Epidermal melanocyte (primary cell): Measurements from ENCODE around the gene HDAC4.
"Not testable (repeated sequence)": the region's sequence is repeated elsewhere in the genome, so short reads cannot be mapped to it uniquely, and the experiment has no call there.

Source experiments
- DNase-seq: peaks from one replicate; pipeline ENCODE4 v3.0.0; 2011; ENCODE audit warnings: low spot score; ENCODE audit not compliant: insufficient read length

HDAC4 gene

DNA sequence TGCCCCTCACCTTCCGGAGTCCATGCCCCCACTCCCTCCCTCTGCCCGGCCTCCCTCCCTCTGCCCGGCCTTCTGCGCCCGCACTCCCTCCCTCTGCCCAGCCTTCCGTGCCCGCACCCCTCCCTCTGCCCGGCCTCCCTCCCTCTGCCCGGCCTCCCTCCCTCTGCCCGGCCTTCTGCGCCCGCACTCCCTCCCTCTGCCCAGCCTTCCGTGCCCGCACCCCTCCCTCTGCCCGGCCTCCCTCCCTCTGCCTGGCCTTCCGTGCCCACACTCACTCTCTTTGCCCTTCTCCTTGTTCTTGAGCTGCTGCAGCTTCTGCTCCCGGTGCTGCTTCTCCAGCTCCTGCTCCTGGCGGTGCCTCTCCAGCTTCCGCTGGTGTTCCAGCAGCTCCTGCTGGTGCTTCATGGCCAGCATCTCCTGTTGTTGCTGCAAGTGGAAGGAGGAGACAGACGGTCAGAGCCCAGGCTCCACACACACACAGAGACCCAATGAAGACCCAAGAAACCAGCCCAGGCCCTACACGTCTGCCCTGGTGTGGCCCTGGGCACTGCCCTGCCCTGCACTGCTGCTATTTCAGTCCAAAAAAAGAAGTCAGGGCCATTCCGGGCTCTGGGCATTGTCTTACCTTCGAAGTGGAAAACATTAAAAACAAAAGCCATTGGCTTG lies 224.5 kb downstream of the HDAC4 start:
- not testable (repeated sequence) for DNase-seq

DNA sequence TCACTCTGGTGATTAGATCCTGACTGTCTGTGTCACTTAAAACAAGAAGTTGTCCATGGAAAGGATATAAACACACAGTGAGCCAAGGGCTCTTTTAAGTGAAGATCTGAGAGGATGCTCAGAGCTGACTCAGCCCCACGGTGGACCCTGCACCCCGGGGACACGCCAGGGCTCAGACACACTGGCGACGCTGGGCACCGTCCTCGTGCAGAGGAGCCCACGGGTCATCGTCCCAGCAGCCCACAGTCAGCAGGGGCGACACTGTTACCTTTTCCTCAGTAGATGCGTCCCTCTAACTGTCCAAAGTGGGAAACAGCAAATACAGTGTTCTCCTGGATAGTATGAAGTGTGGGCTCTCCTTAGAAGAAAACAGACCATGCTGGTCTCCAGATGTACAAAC lies 225.6 kb downstream of the HDAC4 start:
- no peak for DNase-seq

DNA sequence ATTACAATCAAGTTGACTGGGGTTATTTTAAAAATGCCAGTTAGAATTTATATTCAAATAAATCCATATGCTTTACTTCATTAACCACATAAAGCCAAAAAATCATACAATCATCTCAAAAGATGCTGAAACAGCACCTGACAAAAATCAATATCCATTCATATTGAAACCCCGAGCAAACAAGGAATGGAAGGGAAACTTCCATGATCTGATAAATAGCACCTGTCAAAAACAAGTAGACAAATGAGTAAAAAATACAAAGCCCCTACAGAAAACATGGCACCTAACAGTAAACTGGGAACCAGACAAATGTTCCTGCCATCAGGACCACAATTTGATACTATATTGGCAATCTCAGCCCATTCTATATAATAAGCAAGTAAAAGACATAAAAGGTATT lies 227.5 kb downstream of the HDAC4 start:
- no peak for DNase-seq

DNA sequence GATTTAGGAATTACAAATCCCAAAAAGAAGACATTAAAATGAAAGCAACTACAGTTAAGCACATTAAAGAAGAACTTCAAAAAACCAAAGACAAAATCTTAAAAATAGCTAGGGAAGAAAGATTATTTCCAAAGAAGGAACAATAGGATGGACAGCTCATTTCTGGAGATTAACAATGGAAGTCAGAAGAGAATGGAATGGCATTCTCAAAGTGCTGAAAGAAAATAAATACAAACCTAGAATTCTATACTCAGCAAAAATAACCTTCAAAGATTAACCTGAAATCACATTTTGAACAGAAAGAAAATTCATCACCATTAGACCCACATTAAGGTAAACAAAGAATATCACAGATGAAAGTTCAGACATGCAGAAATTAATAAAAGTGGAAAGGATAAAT lies 229.2 kb downstream of the HDAC4 start:
- DNase-seq, result no peak

DNA sequence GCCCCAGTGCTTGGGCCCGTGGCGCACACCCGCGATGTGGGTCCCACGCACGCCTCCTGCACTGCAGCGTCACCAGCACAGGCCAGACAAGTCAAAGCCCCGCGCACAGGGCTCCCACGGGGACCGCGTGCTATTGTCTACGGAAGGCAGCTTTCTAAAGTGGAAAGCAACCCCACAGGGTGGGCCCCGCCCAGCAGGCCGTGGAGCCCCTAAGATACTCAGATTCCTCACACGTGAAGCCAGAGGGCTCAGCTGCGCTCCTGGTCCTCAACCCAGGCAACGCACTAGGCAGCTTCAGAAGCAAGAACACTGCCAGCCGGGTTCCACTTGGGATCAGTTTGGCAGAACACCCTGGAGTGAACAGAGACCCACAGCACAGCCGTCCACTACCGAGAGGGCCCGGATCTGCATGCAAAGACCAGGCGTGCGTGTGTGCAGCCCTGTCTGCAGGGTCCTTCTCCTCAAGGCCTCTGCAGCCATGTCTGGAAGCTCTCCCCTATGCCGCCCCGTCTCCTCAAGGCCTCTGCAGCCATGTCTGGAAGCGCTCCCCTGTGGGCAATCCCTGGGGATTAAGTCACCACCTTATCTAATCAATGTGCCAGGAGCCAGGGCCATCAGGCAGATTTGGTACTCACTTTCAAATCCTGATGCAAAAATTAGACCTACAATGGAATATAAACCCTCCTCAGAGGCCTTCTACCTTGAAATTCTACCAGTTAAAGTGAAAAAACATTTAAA lies 231.3 kb downstream of the HDAC4 start:
- DNase-seq, result no peak

DNA sequence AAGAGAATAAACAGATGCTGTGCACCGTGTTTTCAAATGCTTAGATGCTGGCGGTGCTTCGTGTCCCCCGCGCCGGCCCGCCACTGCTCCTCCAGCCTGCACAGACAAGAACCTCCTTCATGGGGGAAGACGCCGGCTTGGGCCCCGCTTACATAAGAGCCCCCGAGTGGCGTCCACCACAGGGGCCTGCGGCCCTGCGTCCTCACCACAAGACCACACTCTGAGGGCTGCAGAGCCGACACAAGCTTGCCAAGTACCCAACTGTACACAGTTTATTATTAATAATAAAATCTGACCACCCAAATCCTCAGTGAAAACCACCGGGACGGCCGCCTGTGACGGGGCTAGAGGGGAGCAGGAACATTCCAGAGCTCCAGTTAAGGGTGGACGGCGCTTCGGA lies 232.2 kb downstream of the HDAC4 start:
- no peak for DNase-seq

DNA sequence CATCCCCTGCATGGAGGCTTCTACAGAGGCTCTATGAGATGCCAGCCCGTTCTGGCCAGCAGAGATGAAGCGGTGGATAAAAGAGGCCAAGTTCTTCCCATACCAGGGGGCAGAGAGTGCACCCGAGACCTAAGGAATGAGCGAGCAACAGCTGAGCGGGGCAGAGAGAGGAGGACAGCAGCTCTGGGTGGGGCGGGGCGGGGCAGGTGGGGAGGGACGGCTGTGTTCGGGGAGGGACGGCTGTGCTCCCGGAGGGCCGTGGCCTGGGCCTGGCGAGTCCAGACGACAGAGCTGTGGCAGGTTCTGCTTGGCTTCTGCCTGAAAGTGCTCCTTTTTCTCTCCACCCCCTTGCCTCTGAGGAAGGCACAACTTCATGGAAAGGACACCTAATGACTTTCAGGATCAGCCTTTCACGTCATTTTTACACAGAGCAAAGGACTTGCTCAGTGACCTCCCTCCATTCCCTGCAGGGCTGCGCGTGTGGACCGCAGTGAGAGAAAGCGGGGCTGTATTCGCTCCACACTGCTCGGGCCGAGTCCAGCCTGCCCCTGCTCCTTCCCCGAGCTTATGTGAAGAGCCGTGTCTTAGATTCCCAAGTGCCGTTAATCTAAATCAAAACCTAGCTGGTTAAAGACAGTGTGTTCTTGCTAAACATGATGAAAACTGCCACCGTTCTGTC lies 232.9 kb downstream of the HDAC4 start:
- no peak for DNase-seq

DNA sequence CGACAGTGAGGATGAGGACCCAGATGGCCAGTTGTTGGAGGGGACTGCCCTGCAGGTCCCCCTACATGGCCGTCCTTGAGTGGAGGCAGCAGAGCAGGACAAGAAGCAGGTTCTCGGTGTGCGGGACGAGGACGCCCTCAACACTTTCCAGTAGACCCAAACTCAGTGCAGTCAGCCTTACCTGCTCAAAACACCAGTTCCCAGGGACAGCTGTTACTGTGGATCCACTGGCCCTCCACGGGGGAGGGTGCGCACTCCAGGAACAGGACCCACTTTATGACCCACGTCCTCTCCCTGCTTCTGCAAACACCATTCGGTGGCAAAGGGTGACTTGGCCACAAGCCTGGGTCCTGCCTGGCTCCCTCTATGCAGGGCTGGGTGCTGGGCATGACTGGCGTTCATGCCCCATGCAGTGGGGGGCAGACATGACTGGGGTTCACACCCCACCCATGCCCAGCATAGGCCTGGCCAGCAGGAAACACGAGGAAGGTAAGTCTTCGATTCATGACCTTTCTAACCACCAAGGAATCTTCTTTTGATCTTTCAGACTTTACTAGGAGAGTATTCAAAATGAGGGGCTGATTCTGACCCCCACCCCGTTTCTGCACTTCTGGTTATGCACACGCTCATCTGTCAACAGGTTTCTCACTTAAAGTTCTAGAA lies 233.7 kb downstream of the HDAC4 start:
- no peak for DNase-seq

DNA sequence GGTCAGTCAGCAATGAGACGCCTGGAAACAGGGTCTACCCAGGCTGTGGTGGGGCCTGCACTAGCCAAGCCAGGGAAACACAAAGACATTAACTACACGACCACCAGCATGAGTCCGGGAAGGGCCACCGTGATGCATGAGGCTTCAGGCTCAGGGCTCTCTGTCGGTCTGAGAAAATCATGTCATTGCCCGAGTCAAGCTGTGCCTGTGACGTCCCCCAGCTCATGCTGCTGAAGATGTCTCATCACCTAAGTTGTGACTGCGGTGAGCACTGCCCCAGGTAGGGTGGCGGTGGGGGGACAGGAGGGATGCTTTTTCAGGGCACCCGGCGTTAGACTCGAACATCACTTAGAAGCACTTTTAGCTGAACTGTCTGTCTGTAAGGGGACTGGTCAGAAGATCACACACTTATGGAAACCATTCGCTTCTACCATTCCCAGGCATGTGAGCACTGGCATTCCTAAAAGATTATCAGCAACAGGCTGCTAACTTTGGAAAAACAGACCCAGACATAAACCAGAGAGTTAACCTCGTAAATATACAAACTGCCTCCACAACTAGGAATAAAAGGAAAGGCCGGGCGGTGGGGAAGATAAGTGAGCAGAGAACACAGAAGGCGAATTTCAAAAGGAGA lies 234.5 kb downstream of the HDAC4 start:
- no peak for DNase-seq

DNA sequence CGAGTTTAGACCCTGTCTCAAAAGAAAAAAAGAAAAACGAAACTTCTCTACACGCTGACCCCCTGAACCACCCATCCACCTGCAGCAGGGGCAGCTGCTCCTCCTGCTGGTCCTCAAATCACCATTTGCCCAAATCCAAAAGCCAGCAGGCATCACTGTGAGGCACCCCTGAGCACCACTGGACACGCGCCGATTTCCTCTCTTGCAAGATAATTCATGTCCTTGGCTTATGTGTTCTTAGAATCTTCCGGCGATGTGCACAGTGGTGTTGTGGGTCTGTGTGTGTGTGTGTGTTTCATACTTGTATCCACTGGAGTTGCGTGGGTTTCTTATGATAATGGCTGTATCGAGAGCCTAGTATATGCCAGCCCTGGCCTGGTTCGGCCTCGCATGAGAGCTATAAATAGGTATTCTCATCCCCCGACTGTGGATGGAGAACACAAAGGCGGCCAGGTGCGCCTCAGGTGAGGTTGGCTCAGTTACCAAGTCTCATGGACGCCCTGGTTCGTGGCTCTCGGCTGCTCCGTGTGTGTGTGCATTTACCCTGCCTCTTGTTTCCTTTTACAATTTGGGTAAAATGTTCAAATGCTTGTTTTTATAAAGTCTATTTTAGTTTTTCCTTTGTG lies 235.5 kb downstream of the HDAC4 start:
- no peak for DNase-seq

DNA sequence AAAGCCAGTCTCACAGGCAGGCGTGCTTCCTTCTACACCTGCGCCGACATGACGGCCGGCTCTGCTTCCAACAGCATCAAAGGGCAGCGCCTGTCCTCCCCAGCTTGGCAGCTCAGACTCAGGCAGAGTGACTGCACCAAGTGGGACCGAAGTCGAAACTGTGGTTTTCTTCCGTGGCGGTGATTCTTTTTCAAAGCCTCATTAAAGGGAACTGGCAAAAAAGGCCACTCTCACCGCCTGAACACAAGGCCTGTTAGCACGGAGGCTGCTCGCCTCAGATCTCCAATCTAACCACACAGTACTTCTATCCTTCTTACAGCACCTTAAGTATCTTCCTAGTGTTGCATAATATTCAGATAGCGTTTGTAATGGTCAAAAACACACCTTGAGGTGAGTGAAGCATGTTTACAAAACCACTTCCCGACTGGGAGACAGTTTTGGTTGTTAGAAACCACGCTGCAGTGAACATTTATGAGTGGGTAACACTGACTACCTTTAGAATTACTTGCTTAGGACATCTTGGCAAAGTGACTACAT lies 236.4 kb downstream of the HDAC4 start:
- no peak for DNase-seq

DNA sequence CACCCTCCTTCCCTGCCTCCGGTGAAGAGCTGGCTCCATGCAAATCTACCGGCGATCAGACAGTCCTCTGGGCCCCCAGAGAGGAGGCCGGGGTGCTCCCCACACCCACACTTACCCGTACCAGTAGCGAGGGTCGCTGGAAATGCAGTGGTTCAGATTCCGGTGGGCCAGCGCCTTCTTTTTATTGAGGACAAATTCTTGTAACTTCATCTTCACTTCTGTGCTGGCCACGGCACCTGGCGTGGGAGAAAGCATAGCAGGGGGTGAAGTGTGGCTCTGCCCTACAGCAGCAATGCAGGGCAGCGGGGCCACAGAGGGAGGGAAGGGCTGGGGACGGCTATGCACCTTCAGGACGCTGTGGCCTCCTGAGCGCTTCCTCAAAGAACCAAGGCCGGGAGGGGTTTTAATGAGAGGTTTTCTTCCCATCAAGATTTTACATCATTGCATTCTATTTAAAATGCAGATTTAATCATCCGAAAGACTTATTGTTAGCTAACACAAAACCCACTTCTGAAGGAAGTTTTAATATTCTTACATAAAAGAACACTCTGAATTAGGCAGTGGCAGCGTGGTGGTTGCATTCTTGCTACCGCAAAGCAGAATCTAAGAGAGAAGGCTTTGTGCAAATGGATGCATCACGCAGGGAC lies 237.0 kb downstream of the HDAC4 start:
- DNase-seq, result no peak

DNA sequence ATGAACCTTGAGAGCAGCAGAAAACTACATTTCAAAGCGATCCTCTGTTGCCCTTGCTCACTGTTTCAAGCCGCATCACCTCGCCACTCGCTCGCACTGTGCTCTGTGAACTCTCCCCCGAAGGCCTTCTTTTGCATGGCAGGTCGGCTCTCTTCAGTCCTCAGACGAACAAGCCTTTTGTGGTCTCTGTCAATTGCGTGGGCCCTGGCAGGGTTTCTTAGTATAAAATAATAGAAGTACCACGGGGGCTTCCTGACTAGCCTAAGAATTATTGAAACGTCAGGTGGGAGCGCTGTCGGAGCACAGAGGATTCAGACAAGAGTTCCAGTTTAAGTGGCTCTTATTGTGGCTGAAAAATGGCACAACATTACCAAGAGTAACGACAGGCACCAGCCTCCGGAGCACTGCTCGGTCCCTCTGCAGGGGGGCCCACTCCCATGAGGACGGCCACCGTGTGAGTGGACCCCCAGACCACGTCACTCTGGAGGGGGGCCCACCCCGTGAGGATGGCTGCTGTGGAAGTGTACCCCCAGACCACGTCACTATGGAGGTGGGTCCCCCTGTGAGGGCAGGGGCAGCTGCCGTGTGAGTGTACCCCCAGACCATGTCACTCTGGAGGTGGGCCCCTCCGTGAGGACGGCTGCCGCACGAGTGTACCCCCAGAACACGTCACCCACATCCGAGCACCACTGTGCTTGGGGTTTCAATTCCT lies 237.7 kb downstream of the HDAC4 start:
- no peak for DNase-seq

DNA sequence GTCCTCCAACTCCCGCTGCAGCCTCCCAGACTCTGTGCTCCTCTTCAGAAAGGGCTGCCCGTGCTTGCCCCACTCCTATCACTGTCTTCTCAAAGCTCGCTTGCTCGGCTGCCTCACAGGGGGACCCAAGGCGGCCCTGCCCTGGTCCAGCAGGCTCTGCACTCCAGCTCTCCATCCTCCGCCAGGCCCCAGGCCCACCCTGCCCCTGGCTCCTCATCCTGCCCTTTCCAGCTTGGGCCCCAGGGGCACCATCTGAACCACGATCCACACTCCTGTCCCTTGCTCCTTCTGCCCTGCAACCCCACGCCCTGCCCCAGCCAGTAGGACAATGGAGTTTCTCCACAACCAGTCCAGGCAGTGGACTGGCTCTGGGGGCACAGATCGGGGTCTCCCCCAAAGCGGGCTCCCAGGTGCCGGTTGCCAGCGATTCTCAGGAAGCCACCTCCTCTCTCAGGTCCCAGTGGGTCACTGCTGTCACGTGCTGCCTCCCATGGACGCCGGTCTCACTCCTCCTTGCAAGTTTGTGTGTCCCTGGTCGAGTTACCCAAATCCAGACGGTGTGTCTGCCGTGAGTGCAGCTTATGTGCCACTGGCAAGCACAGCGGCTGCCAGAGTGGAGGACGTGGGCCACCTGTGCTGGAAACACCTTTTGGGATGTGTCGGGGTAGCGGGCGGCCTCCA lies 238.5 kb downstream of the HDAC4 start:
- DNase-seq, result no peak

DNA sequence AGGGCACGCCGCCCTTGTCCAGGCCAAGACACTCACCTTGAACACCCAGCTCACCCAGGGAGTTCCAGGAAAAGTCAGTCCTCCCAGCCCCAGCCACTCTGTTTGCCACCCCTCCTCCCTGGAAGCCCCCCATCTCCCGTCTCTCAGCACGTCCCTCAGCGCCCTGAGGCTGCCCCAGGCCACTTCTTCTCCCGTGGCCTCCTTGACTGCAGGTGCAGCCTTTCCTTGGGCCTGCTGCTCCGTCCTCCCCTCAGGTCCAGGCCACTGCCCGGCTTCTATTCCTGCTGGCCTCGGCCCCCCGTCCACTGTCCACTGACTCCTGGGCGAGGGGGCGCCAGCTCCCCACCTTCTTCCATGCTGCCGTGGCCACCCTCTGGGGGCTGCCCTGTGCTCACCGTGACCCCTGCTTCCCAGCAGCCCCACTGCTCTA lies 239.1 kb downstream of the HDAC4 start:
- DNase-seq, result no peak

DNA sequence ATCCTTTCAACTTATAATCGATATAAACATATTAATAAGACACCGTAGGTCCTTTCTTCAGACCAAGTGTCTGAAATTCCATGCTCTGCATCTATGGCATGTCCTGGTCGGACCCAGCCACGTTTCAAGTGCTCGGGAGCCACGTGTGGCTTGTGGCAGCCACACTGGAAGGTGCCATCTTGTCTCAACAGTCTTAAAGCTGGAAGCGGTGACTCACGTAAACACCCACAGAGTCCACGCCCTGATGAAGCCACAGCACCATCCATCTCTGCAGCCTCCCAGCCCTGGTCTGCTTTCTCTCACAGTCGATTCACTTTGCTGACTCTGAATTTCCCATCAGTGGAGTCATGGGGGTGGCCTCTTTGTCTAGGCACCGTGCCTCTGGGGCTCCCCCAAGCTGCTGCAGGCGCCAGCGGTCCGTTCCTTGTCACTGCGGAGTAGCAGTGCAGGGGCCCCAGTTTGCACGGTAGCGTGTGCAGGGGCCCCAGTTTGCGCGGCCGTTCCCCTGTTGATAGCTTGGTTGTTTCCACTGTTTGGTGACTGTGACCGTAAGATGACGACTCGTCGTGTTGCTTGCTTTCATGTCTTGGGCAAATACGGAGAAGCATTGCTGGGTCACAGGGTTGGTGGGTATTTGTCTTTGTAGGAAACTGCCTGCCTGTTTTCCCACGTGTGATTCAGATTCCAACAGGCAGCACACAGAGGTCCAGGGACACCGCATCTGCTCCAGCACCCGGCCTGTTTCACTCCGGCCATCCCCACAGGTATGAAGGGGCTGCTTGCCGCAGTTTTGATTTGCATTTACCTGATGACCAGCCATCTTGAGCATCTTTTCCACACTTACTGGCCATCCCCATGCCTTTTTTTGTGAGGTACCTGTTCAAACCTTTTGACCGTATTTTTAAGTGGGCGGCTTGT lies 240.3 kb downstream of the HDAC4 start:
- no peak for DNase-seq

DNA sequence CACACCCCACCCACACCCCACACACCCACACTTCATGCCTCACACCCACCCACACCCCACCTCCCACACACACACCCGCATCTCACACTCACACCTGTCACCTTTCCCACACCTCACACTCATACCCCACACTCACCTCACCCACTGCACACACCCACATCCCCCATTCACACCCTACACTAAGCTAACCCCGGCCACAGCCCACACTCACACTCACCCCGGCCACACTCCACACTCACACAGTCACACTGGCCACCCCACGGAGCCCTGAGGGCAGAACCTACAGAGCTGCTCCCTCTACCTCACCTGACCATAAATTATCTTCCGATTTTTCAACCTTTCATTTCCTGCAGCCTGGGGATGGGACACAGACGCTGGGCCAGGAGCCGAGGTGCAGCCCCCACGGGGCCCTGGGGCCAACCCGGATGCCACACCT lies 241.3 kb downstream of the HDAC4 start:
- no peak for DNase-seq
